Pancreas (tissue), 10 donors: ENCODE data around the gene SMARCA4. TPM values are rescaled to one million over a fixed set of nuclear protein-coding genes. Genes with fewer than 3 reads are reported as not detected.

Experiments
- ATAC-seq, 4 donors: fragments of 200-7000 bp; cut with Tn5 transposase; one replicate each; pipeline versions ENCODE4 v1.8.0 to v1.9.1; 2020; ENCODE audit warnings: mild to moderate bottlenecking in 4 of 4, moderate library complexity in 4 of 4
- DNase-seq, 6 donors: peaks; one replicate each; pipeline ENCODE4 v3.0.0-alpha.2; 2020
- FAIRE-seq: peaks from 2 replicates; lab custom pipeline; 2012; peaks lifted over from hg19 to GRCh38; lab: Jason Lieb, UNC
- H3K27ac ChIP-seq, 4 donors: fragments of 200-600 bp; sonication (generic); 1 replicate in 3 of 4; 2 replicates in 1 of 4; pipeline versions ENCODE4 v1.5.0 to v1.8.0; 2020
- H3K27me3 ChIP-seq, 4 donors: fragments of 200-600 bp; one replicate each; pipeline ENCODE4 v1.8.0; 2021
- H3K36me3 ChIP-seq, 3 donors: fragments of 200-600 bp; sonication (generic) in 1 of 3; one replicate each; pipeline versions ENCODE4 v1.5.0 to v1.8.0; 2020 to 2021
- H3K4me1 ChIP-seq, 3 donors: fragments of 200-600 bp; one replicate each; pipeline ENCODE4 v1.8.0; 2021
- H3K4me3 ChIP-seq, 4 donors: fragments of 200-600 bp; sonication (generic) in 2 of 4; one replicate each; pipeline versions ENCODE4 v1.5.0 to v1.8.0; 2020 to 2021
- H3K9me3 ChIP-seq, 4 donors: fragments of 200-600 bp; one replicate each; pipeline ENCODE4 v1.8.0; 2021
- CTCF ChIP-seq, 4 donors: fragments of 200-600 bp; sonication (generic) in 3 of 4; IDR thresholded peaks; one replicate each; pipeline versions ENCODE4 v1.5.0 to v1.8.0; 2021; ENCODE audit warnings: antibody characterized with exemption in 4 of 4
- WGBS, 2 donors: extraction: QIAGEN DNeasy Blood & Tissue Kit; methylation state at CpG; one replicate each; pipeline ENCODE4 v1.1.7; 2013; 5-methylcytosine and 5-hydroxymethylcytosine counted together
- intact Hi-C, 3 donors: fragments of 100-400 bp; cut with DNase I; formaldehyde crosslinking; loops; one replicate each; pipeline versions ENCODE4 v1.11.1 to v1.14.2; 2022
- polyA plus RNA-seq, 2 donors: library from polyadenylated mRNA; stranded (reverse); fragments of 200-250 nt; gene quantifications; one replicate each; pipeline ENCODE4 v1.2.3, GENCODE V29; 2013
- total RNA-seq, 6 donors: library from RNA; stranded (reverse); fragmentation: NEBNext Ultra II Directional in 4 of 6; extraction: Animal tissue kit (Norgen Biotek cat#: 25700) in 4 of 6; gene quantifications; one replicate each; pipeline versions ENCODE4 v1.2.1 to v1.2.4, GENCODE V29; 2021 to 2023
- donor health status: healthy with polysubstance abuse.
- donor health status: DM: no; HTN: no; CAD: no; lungs with moderate emphysema.
- donor health status: DM: no; HTN: no; CAD: no.
- donor health status: control.
- donor health status: control.
- donor health status: Bipolar disorder and iron deficiency.
- donor health status: DM: yes; HTN: yes; CAD: no.
- donor health status: DM: no; HTN: no; CAD: no.
- donor health status: DM: no; HTN: no; CAD: no.
- donor health status: DM: yes; HTN: yes; CAD: no.

Gene SMARCA4
- total and polyA plus RNA-seq, 8 donors = 28.7 to 77.8 (median 42.9) TPM

DNA sequence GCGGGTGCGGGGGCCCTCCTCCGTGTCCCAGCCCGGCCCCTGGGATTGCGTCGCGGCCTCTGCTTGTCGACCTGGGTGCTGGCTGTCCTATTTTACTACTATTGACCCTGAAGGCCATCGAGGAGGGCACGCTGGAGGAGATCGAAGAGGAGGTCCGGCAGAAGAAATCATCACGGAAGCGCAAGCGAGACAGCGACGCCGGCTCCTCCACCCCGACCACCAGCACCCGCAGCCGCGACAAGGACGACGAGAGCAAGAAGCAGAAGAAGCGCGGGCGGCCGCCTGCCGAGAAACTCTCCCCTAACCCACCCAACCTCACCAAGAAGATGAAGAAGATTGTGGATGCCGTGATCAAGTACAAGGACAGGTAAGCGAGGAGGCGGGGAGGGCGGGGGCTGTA is 80.4 kb downstream of the SMARCA4 start:
- no peak overlapping the region for H3K4me3 ChIP-seq
- peak overlapping the region in 2 of 4 donors; percentile 65 to 73 for H3K27ac ChIP-seq
- ATAC-seq (no peak), DNase-seq (no peak), FAIRE-seq (no peak)
- WGBS, 2 donors = 96 to 97% methylated on average over 33 of the region's 33 CpGs
- H3K9me3 ChIP-seq = no peaks in the 10 kb centered on the region
- H3K4me1 ChIP-seq = peaks cover 0 to 7% (median 0%) of the 10 kb centered on the region in 3 donors
- intact Hi-C loops = no loop called here
- H3K36me3 ChIP-seq = no peaks in the 10 kb centered on the region
- H3K27me3 ChIP-seq = no peaks in the 10 kb centered on the region
- TF ChIP-seq CTCF (IDR thresholded peaks at IDR 0.05) = no peak

- FAIRE-seq = no peak
- no peaks in the 10 kb centered on the region for H3K36me3 ChIP-seq
- intact Hi-C loops = no loop called here
- 64 to 65% methylated on average over 13 of the region's 13 CpGs for WGBS, 2 donors
- no peaks in the 10 kb centered on the region for H3K27me3 ChIP-seq
- TF ChIP-seq CTCF (IDR thresholded peaks at IDR 0.05) = no peak
- peak; percentile 71 to 83 (median 78) for DNase-seq
- peaks cover 0 to 7% (median 0%) of the 10 kb centered on the region in 3 donors for H3K4me1 ChIP-seq
- no peak overlapping the region for H3K4me3 ChIP-seq
- H3K27ac ChIP-seq = peak overlapping the region; percentile 46 to 73 (median 56)
- H3K9me3 ChIP-seq = no peaks in the 10 kb centered on the region
- peak; percentile 88 to 98 (median 96) for ATAC-seq
Observed at GRCh38 chr19:11041966-11042627, 81.3 kb downstream of the SMARCA4 start.

GRCh38 chr19:11044431-11044830 is 83.6 kb downstream of the SMARCA4 start:
- no peak overlapping the region for H3K27ac ChIP-seq
- intact Hi-C loops = no loop called here
- DNase-seq (no peak), FAIRE-seq (no peak), ATAC-seq (no peak)
- peaks cover 0 to 7% (median 0%) of the 10 kb centered on the region in 3 donors for H3K4me1 ChIP-seq
- H3K9me3 ChIP-seq = no peaks in the 10 kb centered on the region
- H3K4me3 ChIP-seq = no peak overlapping the region
- no peaks in the 10 kb centered on the region for H3K36me3 ChIP-seq
- TF ChIP-seq CTCF (IDR thresholded peaks at IDR 0.05) = no peak
- WGBS, 2 donors = 89 to 90% methylated on average over 10 of the region's 10 CpGs
- no peaks in the 10 kb centered on the region for H3K27me3 ChIP-seq

DNA sequence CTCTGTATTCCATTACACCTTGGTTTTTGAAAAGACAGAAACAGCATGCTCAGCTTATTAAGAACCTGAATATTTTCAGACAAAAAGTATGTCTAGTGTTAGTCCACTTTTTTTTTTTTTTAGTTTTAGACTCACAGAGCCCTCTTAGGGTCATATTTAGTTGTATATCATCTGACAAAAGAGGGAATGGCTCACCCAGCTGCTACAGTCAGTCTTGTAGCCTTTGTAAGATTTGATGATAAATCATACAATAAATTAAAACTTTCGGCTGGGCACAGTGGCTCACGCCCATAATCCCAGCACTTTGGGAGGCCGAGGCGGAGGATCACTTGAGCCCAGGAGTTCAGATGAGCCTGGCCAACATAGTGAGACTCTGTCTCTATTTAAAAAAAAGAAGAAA is 84.7 kb downstream of the SMARCA4 start:
- DNase-seq = no peak
- WGBS, 2 donors = 95 to 99% methylated on average over 4 of the region's 4 CpGs
- ATAC-seq = no peak
- H3K4me1 ChIP-seq = peaks cover 0 to 7% (median 0%) of the 10 kb centered on the region in 3 donors
- no peak for TF ChIP-seq CTCF (IDR thresholded peaks at IDR 0.05)
- no peak overlapping the region for H3K4me3 ChIP-seq
- intact Hi-C loops = no loop called here
- no peaks in the 10 kb centered on the region for H3K27me3 ChIP-seq
- no peak for FAIRE-seq
- no peaks in the 10 kb centered on the region for H3K9me3 ChIP-seq
- H3K27ac ChIP-seq = no peak overlapping the region
- no peaks in the 10 kb centered on the region for H3K36me3 ChIP-seq
